HepG2 (cell line): ENCODE results near the gene CAMTA1. TPM values are rescaled to one million over a fixed set of nuclear protein-coding genes. Genes with fewer than 3 reads are reported as not detected.
A peak's percentile ranks its signal among the peaks of the same experiment; 100 is the strongest.

Experiments used
- AGO1 ChIP-seq: fragments of 200-400 bp; formaldehyde crosslinking; IDR thresholded peaks from 2 replicates; pipeline ENCODE4 v1.6.1; 2017; ENCODE audit warnings: mild to moderate bottlenecking, low read depth, low read length, moderate library complexity; ENCODE audit not compliant: poor library complexity, severe bottlenecking
- ATAD3A ChIP-seq: sonication (generic); formaldehyde crosslinking; IDR thresholded peaks from 2 replicates; pipeline ENCODE4 v1.4.0; 2020; ENCODE audit warnings: missing genetic modification reagents
- HDAC2 ChIP-seq: sonication (generic); formaldehyde crosslinking; IDR thresholded peaks from 2 replicates; pipeline ENCODE4 v1.4.0; 2020; ENCODE audit warnings: missing genetic modification reagents
- HNF1B ChIP-seq: sonication (generic); formaldehyde crosslinking; IDR thresholded peaks from 2 replicates; pipeline ENCODE4 v1.5.1; 2020; ENCODE audit warnings: mild to moderate bottlenecking, moderate library complexity, missing genetic modification reagents
- HNF4A ChIP-seq: sonication (generic); formaldehyde crosslinking; IDR thresholded peaks from 2 replicates; pipeline ENCODE4 v1.4.0; 2020; ENCODE audit warnings: missing genetic modification reagents
- LCORL ChIP-seq, 2 experiments: fragments of 450-650 bp in 1 of 2; sonication (generic) in 1 of 2; formaldehyde crosslinking in 1 of 2; IDR thresholded peaks; 2 replicates each; pipeline versions ENCODE4 v1.5.0 to v1.6.1; 2017 to 2020; ENCODE audit warnings: antibody characterized with exemption in 1 of 2, missing genetic modification reagents in 1 of 2
- MEF2D ChIP-seq: sonication (generic); formaldehyde crosslinking; IDR thresholded peaks from 2 replicates; pipeline ENCODE4 v1.5.1; 2020; ENCODE audit warnings: mild to moderate bottlenecking, missing genetic modification reagents
- NCOA2 ChIP-seq: sonication (generic); formaldehyde crosslinking; IDR thresholded peaks from 2 replicates; pipeline ENCODE4 v1.8.0; 2022; ENCODE audit warnings: inconsistent platforms
- POLR2G ChIP-seq: fragments of 200-400 bp; formaldehyde crosslinking; IDR thresholded peaks from 2 replicates; pipeline ENCODE4 v1.6.1; 2018; ENCODE audit warnings: mild to moderate bottlenecking, low read depth, low read length, moderate library complexity
- RAD51 ChIP-seq: fragments of 450-650 bp; IDR thresholded peaks from 2 replicates; pipeline ENCODE4 v1.6.1; 2016; ENCODE audit warnings: borderline replicate concordance
- TIGD3 ChIP-seq: sonication (generic); formaldehyde crosslinking; IDR thresholded peaks from 2 replicates; pipeline ENCODE4 v1.5.1; 2020; ENCODE audit warnings: mild to moderate bottlenecking, missing genetic modification reagents, borderline replicate concordance
- ZBTB7A ChIP-seq: sonication (generic); formaldehyde crosslinking; IDR thresholded peaks from 2 replicates; pipeline ENCODE4 v1.8.0; 2022; ENCODE audit warnings: mild to moderate bottlenecking, missing genetic modification reagents
- ZBTB7B ChIP-seq: sonication (generic); formaldehyde crosslinking; IDR thresholded peaks from 2 replicates; pipeline ENCODE4 v1.4.0; 2020; ENCODE audit warnings: missing genetic modification reagents
- ZNF234 ChIP-seq: sonication (generic); formaldehyde crosslinking; conservative IDR thresholded peaks from 2 replicates; pipeline ENCODE4 v1.5.1; 2020; ENCODE audit warnings: mild to moderate bottlenecking, missing genetic modification reagents
- ZNF30 ChIP-seq: sonication (generic); formaldehyde crosslinking; IDR thresholded peaks from 2 replicates; pipeline ENCODE4 v1.5.0; 2020; ENCODE audit warnings: mild to moderate bottlenecking, missing genetic modification reagents
- ZNF589 ChIP-seq: sonication (generic); formaldehyde crosslinking; conservative IDR thresholded peaks from 2 replicates; pipeline ENCODE4 v1.8.0; 2022; ENCODE audit warnings: mild to moderate bottlenecking, moderate library complexity, missing genetic modification reagents
- polyA plus RNA-seq, 8 experiments: library from polyadenylated mRNA; depleted of rRNA in 3 of 8; stranded (reverse) in 7 of 8; unstranded in 1 of 8; fragments of >200 nt; fragmentation: Illumina TruSeq in 4 of 8; extraction: Trizol in 4 of 8; gene quantifications; 2 replicates each; pipeline versions ENCODE4 v1.2.1 to v1.2.3, GENCODE V29; 2011 to 2016; ENCODE audit warnings: low read depth in 4 of 8, missing spikeins in 1 of 8, mixed read lengths in 1 of 8; ENCODE audit not compliant: insufficient read depth in 1 of 8
- total RNA-seq, 5 experiments: library from RNA; depleted of rRNA; stranded (reverse); fragments of >200 nt; fragmentation: Illumina TruSeq; extraction: Trizol; gene quantifications; 2 replicates each; pipeline ENCODE4 v1.2.3, GENCODE V29; 2016; ENCODE audit warnings: low read depth in 1 of 5
- TF ChIP-seq, protein P1 (sequence below): sonication (generic); formaldehyde crosslinking; IDR thresholded peaks from 2 replicates; pipeline ENCODE4 v1.5.0; 2020; ENCODE audit warnings: mild to moderate bottlenecking, missing genetic modification reagents, borderline replicate concordance

The CAMTA1 gene
- total and polyA plus RNA-seq, 2 of the 13 experiments (the other 11 are each of a cell fraction or from before 2014, with no cell fraction given) = 25.0 to 36.4 TPM

- TF ChIP-seq ZNF589 (CRISPR knock-in tag) = no peak
- TF ChIP-seq AGO1 = peak; percentile 12
- TF ChIP-seq POLR2G = no peak
- TF ChIP-seq ZNF234 (CRISPR knock-in tag) = 0 out of 2 replicates have a peak, but pooled peaks have one; percentile 6
- TF ChIP-seq ZBTB7B (CRISPR knock-in tag) = peak; percentile 92
- peak; percentile 42; the same call in 1 of the 2 replicates for TF ChIP-seq HDAC2
- TF ChIP-seq RAD51 = no peak
- 0 out of 2 replicates have a peak, but pooled peaks have one; percentile 15 for TF ChIP-seq TIGD3 (CRISPR knock-in tag)
- peak; percentile 14; the same call in 1 of the 2 replicates for TF ChIP-seq NCOA2 (CRISPR knock-in tag)
- no peak for TF ChIP-seq HNF1B (CRISPR knock-in tag)
- no peak for TF ChIP-seq LCORL (IDR thresholded peaks at IDR 0.05)
- TF ChIP-seq LCORL (CRISPR knock-in tag; IDR thresholded peaks at IDR 0.05) = peak; percentile 81; the same call in 1 of the 2 replicates
- TF ChIP-seq, protein P1, sequence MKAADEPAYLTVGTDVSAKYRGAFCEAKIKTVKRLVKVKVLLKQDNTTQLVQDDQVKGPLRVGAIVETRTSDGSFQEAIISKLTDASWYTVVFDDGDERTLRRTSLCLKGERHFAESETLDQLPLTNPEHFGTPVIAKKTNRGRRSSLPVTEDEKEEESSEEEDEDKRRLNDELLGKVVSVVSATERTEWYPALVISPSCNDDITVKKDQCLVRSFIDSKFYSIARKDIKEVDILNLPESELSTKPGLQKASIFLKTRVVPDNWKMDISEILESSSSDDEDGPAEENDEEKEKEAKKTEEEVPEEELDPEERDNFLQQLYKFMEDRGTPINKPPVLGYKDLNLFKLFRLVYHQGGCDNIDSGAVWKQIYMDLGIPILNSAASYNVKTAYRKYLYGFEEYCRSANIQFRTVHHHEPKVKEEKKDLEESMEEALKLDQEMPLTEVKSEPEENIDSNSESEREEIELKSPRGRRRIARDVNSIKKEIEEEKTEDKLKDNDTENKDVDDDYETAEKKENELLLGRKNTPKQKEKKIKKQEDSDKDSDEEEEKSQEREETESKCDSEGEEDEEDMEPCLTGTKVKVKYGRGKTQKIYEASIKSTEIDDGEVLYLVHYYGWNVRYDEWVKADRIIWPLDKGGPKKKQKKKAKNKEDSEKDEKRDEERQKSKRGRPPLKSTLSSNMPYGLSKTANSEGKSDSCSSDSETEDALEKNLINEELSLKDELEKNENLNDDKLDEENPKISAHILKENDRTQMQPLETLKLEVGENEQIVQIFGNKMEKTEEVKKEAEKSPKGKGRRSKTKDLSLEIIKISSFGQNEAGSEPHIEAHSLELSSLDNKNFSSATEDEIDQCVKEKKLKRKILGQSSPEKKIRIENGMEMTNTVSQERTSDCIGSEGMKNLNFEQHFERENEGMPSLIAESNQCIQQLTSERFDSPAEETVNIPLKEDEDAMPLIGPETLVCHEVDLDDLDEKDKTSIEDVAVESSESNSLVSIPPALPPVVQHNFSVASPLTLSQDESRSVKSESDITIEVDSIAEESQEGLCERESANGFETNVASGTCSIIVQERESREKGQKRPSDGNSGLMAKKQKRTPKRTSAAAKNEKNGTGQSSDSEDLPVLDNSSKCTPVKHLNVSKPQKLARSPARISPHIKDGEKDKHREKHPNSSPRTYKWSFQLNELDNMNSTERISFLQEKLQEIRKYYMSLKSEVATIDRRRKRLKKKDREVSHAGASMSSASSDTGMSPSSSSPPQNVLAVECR (CRISPR knock-in tag) = peak; percentile 37; the same call in 1 of the 2 replicates
- TF ChIP-seq ATAD3A = 0 out of 2 replicates have a peak, but pooled peaks have one; percentile 9
- peak; percentile 14; the same call in 1 of the 2 replicates for TF ChIP-seq ZBTB7A (CRISPR knock-in tag)
- peak; percentile 46 for TF ChIP-seq HNF4A (CRISPR knock-in tag)
- TF ChIP-seq ZNF30 = 0 out of 2 replicates have a peak, but pooled peaks have one; percentile 54
- TF ChIP-seq MEF2D (CRISPR knock-in tag) = 0 out of 2 replicates have a peak, but pooled peaks have one; percentile 17
Observed at GRCh38 chr1:7679873-7680206, 894.6 kb downstream of the CAMTA1 start (continued).
